ENCODE results near the gene PTPN6. TPM values are rescaled to one million over a fixed set of nuclear protein-coding genes. Genes with fewer than 3 reads are reported as not detected.

PTPN6 gene
- total RNA-seq, 1 experiment from 2014 or later: 28.4 TPM

DNA sequence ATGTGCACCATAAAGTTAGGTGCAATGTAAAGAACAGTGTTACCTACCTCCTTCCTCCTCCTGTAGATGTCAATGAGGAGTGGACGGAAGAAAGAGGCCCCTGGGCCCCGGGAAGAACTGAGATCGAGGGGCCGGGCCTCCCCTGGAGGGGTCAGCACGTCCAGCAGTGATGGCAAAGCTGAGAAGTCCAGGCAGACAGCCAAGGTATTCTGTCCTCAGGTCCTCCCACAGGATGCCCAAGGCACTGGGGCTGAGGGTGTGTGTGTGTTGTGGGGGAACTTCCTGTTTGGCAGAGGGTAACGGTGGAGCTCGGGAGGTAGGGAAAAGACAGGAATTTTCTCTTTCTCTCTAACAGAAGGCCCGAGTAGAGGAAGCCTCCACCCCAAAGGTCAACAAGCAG lies 17.0 kb upstream of the PTPN6 start:
- Histone ChIP-seq H2AFZ (ENCODE audit: low read length) (no peak overlapping the region), H3K4me2 (ENCODE audit: low read length) (no peak overlapping the region), H3K9me3 (ENCODE audit: low read length) (no peaks in the 10 kb centered on the region), H3F3A (ENCODE audit: low read length, unreplicated experiment) (no peaks in the 10 kb centered on the region), H3K27ac (ENCODE audit: low read length) (no peak overlapping the region), H3K9ac (ENCODE audit: low read length) (no peak overlapping the region), H3K79me2 (ENCODE audit: low read length) (peaks cover 34% of the 10 kb centered on the region), H4K20me1 (ENCODE audit: low read length) (no peaks in the 10 kb centered on the region; the same call in 1 of the 2 replicates), H3K27me3 (ENCODE audit: low read length) (no peaks in the 10 kb centered on the region), H3K4me1 (ENCODE audit: insufficient read depth, low read length) (peaks cover 18% of the 10 kb centered on the region), H3K36me3 (ENCODE audit: low read depth, low read length) (peaks cover 4% of the 10 kb centered on the region; the same call in 1 of the 2 replicates), H3K4me3 (ENCODE audit: low read length) (no peak overlapping the region), H3K9me2 (replicated peaks; ENCODE audit: low read length) (no peaks in the 10 kb centered on the region)
- ChIA-PET CTCF (no interaction called here), POLR2A (ENCODE audit: unreplicated experiment) (interaction anchor here (0.6 kb wide), 1 partner anchor 62 kb away, joined by 3 read pairs; no protein-coding TSS in a partner anchor)
- intact Hi-C loops (cut with micrococcal nuclease): no loop called here
- TF ChIP-seq EZH2phosphoT487 (IDR thresholded peaks at IDR 0.05; ENCODE audit: borderline replicate concordance, low read length) (no peak), EZH2 (IDR thresholded peaks at IDR 0.05; ENCODE audit: low read length, unreplicated experiment) (no peak)
- TF ChIP-seq, protein P1, sequence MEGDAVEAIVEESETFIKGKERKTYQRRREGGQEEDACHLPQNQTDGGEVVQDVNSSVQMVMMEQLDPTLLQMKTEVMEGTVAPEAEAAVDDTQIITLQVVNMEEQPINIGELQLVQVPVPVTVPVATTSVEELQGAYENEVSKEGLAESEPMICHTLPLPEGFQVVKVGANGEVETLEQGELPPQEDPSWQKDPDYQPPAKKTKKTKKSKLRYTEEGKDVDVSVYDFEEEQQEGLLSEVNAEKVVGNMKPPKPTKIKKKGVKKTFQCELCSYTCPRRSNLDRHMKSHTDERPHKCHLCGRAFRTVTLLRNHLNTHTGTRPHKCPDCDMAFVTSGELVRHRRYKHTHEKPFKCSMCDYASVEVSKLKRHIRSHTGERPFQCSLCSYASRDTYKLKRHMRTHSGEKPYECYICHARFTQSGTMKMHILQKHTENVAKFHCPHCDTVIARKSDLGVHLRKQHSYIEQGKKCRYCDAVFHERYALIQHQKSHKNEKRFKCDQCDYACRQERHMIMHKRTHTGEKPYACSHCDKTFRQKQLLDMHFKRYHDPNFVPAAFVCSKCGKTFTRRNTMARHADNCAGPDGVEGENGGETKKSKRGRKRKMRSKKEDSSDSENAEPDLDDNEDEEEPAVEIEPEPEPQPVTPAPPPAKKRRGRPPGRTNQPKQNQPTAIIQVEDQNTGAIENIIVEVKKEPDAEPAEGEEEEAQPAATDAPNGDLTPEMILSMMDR (conservative IDR thresholded peaks at IDR 0.05; ENCODE audit: low read depth, low read length): no peak
- ATAC-seq (no peak), DNase-seq (no peak)
- no TSS peak for BruUV-seq (replicated peaks)

DNA sequence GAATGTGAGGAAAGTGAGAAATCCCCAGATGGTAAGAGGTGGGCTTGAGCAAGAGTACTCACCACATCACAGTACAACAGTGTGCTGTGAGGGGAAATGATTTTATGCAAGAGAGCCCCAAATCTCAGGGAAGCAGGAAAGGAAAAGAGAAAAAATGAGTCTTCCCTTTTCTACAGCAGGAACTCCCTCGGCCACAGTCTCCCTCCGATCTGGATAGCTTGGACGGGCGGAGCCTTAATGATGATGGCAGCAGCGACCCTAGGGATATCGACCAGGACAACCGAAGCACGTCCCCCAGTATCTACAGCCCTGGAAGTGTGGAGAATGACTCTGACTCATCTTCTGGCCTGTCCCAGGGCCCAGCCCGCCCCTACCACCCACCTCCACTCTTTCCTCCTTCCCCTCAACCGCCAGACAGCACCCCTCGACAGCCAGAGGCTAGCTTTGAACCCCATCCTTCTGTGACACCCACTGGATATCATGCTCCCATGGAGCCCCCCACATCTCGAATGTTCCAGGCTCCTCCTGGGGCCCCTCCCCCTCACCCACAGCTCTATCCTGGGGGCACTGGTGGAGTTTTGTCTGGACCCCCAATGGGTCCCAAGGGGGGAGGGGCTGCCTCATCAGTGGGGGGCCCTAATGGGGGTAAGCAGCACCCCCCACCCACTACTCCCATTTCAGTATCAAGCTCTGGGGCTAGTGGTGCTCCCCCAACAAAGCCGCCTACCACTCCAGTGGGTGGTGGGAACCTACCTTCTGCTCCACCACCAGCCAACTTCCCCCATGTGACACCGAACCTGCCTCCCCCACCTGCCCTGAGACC lies 15.6 kb upstream of the PTPN6 start:
- H3K9ac ChIP-seq (ENCODE audit: low read length): no peak overlapping the region
- no peaks in the 10 kb centered on the region for H4K20me1 ChIP-seq (ENCODE audit: low read length)
- no peaks in the 10 kb centered on the region for H3F3A ChIP-seq (ENCODE audit: low read length, unreplicated experiment)
- intact Hi-C loops (cut with micrococcal nuclease): no loop called here
- no peak for DNase-seq
- H3K27me3 ChIP-seq (ENCODE audit: low read length): no peaks in the 10 kb centered on the region
- TF ChIP-seq, protein P1 (conservative IDR thresholded peaks at IDR 0.05; ENCODE audit: low read depth, low read length): no peak
- TF ChIP-seq EZH2phosphoT487 (IDR thresholded peaks at IDR 0.05; ENCODE audit: borderline replicate concordance, low read length): no peak
- no peak for TF ChIP-seq EZH2 (IDR thresholded peaks at IDR 0.05; ENCODE audit: low read length, unreplicated experiment)
- H3K4me2 ChIP-seq (ENCODE audit: low read length): no peak overlapping the region
- no peak overlapping the region for H3K4me3 ChIP-seq (ENCODE audit: low read length)
- ChIA-PET POLR2A (ENCODE audit: unreplicated experiment) (no interaction called here), CTCF (no interaction called here)
- BruUV-seq (replicated peaks): no TSS peak
- H3K79me2 ChIP-seq (ENCODE audit: low read length): peaks cover 20% of the 10 kb centered on the region
- H3K4me1 ChIP-seq (ENCODE audit: insufficient read depth, low read length): peaks cover 7% of the 10 kb centered on the region; the same call in 1 of the 2 replicates
- H3K27ac ChIP-seq (ENCODE audit: low read length): no peak overlapping the region
- H2AFZ ChIP-seq (ENCODE audit: low read length): no peak overlapping the region
- peaks cover 4% of the 10 kb centered on the region; the same call in 1 of the 2 replicates for H3K36me3 ChIP-seq (ENCODE audit: low read depth, low read length)
- no peaks in the 10 kb centered on the region for H3K9me2 ChIP-seq (replicated peaks; ENCODE audit: low read length)
- no peak for ATAC-seq
- no peaks in the 10 kb centered on the region for H3K9me3 ChIP-seq (ENCODE audit: low read length)

DNA sequence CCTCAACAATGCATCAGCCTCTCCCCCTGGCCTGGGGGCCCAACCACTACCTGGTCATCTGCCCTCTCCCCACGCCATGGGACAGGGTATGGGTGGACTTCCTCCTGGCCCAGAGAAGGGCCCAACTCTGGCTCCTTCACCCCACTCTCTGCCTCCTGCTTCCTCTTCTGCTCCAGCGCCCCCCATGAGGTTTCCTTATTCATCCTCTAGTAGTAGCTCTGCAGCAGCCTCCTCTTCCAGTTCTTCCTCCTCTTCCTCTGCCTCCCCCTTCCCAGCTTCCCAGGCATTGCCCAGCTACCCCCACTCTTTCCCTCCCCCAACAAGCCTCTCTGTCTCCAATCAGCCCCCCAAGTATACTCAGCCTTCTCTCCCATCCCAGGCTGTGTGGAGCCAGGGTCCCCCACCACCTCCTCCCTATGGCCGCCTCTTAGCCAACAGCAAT lies 14.9 kb upstream of the PTPN6 start:
- Histone ChIP-seq H3K9me3 (ENCODE audit: low read length) (no peaks in the 10 kb centered on the region), H3K27ac (ENCODE audit: low read length) (no peak overlapping the region), H3K4me1 (ENCODE audit: insufficient read depth, low read length) (peaks cover 7% of the 10 kb centered on the region; the same call in 1 of the 2 replicates), H2AFZ (ENCODE audit: low read length) (no peak overlapping the region), H4K20me1 (ENCODE audit: low read length) (no peaks in the 10 kb centered on the region), H3K36me3 (ENCODE audit: low read depth, low read length) (peaks cover 4% of the 10 kb centered on the region; the same call in 1 of the 2 replicates), H3K9ac (ENCODE audit: low read length) (no peak overlapping the region), H3K9me2 (replicated peaks; ENCODE audit: low read length) (no peaks in the 10 kb centered on the region), H3K4me2 (ENCODE audit: low read length) (no peak overlapping the region), H3K79me2 (ENCODE audit: low read length) (peaks cover 13% of the 10 kb centered on the region), H3F3A (ENCODE audit: low read length, unreplicated experiment) (no peaks in the 10 kb centered on the region), H3K4me3 (ENCODE audit: low read length) (no peak overlapping the region), H3K27me3 (ENCODE audit: low read length) (no peaks in the 10 kb centered on the region)
- ATAC-seq: no peak
- DNase-seq: no peak
- CTCF ChIA-PET: no interaction called here
- no peak for TF ChIP-seq EZH2phosphoT487 (IDR thresholded peaks at IDR 0.05; ENCODE audit: borderline replicate concordance, low read length)
- TF ChIP-seq, protein P1 (conservative IDR thresholded peaks at IDR 0.05; ENCODE audit: low read depth, low read length): no peak
- TF ChIP-seq EZH2 (IDR thresholded peaks at IDR 0.05; ENCODE audit: low read length, unreplicated experiment): no peak
- no TSS peak for BruUV-seq (replicated peaks)
- intact Hi-C loops (cut with micrococcal nuclease): no loop called here
- POLR2A ChIA-PET (ENCODE audit: unreplicated experiment): no interaction called here
